ENCODE measurements around the gene SCNN1A. TPM values are rescaled to one million over a fixed set of nuclear protein-coding genes. Genes with fewer than 3 reads are reported as not detected.
A peak's percentile ranks its signal among the peaks of the same experiment; 100 is the strongest.

The SCNN1A gene
- total and polyA plus RNA-seq, 12 donors = 0.11 to 38.0 (median 12.3) TPM

DNA sequence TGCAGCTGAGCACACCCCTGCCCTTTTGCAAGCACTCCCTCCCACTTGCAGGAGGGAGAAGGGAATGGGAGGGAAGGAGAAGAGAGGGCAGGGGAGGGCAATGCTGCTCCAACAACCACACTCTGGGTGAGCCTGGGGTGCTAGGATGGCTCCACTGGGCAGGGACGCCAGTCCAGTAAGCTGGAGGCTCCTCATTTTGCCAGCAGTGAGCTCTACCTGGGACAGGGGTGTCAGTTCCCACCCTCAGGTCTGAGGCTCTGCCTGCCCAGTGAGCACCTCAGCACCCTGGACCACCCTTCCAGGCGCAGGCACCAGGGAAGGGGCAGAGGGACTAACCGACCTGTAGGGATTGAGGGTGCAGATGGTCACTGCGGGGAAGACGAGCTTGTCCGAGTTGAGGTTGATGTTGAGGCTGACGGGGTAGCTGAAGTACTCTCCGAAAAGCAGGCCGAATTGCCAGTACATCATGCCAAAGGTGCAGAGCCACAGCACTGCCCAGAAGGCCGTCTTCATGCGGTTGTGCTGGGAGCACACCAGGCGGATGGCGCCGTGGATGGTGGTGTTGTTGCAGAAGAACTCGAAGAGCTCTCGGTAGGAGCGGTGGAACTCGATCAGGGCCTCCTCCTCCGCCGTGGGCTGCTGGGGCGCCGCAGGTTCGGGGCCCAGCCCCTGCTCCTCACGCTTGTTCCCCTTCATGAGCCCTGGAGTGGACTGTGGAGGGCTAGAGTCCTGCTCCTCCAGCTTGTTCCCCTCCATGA is 1.2 kb downstream of the SCNN1A start:
- intact Hi-C loops (cut with DNase I) = no loop called here
- no peak for TF ChIP-seq POLR2A (IDR thresholded peaks at IDR 0.05)
- TF ChIP-seq, protein P1, sequence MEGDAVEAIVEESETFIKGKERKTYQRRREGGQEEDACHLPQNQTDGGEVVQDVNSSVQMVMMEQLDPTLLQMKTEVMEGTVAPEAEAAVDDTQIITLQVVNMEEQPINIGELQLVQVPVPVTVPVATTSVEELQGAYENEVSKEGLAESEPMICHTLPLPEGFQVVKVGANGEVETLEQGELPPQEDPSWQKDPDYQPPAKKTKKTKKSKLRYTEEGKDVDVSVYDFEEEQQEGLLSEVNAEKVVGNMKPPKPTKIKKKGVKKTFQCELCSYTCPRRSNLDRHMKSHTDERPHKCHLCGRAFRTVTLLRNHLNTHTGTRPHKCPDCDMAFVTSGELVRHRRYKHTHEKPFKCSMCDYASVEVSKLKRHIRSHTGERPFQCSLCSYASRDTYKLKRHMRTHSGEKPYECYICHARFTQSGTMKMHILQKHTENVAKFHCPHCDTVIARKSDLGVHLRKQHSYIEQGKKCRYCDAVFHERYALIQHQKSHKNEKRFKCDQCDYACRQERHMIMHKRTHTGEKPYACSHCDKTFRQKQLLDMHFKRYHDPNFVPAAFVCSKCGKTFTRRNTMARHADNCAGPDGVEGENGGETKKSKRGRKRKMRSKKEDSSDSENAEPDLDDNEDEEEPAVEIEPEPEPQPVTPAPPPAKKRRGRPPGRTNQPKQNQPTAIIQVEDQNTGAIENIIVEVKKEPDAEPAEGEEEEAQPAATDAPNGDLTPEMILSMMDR (IDR thresholded peaks at IDR 0.05) = no peak
- Histone ChIP-seq H3K27me3 (no peaks in the 10 kb centered on the region), H3K36me3 (replicated peaks in 1 of 2) (no peaks in the 10 kb centered on the region), H3K4me1 (replicated peaks in 1 of 2) (peaks cover 70 to 75% of the 10 kb centered on the region in 2 donors), H3K27ac (peak overlapping the region in 3 of 5 donors; percentile 53 to 85 (median 69)), H3K9me3 (replicated peaks in 1 of 3) (no peaks in the 10 kb centered on the region), H3K4me3 (no peak overlapping the region)
- 91 to 99% (median 94%) methylated on average over 12 to 24 of the region's 24 CpGs for WGBS, 4 donors
- DNase-seq = peak in 2 of 7 donors; percentile 24 to 26

DNA sequence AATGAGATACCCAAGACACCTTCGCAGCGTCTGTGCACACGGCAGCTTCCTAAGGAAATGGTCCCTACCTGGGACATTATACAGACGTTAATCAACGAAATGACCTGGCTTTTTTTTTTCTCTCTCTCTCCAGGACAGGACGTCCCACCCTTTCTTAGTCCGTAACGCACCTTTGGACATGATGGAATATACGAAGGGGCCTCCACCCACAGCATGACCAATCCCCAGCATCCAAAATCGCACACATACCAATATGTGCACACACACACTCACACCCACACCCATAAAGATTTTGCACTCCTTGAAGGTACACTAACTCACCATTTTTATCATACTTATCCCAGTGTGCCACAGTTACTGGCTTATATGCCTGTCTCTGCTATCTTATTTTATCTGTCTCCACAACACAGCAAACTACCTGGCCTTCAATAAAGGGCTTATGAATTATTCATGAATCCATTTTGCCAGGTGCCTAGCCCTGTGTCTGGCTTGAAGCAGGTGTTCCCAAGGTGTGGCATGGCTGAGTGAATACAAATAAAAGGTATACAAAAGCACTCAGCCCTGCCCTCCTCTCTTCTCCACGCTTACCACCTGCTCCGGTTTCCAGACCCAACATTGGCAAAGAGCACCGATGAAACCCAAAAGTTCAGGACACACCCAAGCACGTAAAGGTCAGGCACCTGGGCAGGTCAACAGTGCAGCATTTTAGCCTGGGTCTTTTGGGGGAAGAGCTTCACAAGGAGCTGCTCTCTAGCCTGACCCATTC is 2.2 kb downstream of the SCNN1A start:
- no peaks in the 10 kb centered on the region for H3K27me3 ChIP-seq
- DNase-seq = peak in 2 of 7 donors; percentile 8 to 11
- no peaks in the 10 kb centered on the region for H3K36me3 ChIP-seq (replicated peaks in 1 of 2)
- H3K4me3 ChIP-seq = no peak overlapping the region
- WGBS, 4 donors = 60 to 81% (median 74%) methylated on average over 14 of the region's 14 CpGs
- H3K4me1 ChIP-seq (replicated peaks in 1 of 2) = peaks cover 69 to 75% of the 10 kb centered on the region in 2 donors
- intact Hi-C loops (cut with DNase I) = no loop called here
- peak overlapping the region in 3 of 5 donors; percentile 75 to 85 (median 78) for H3K27ac ChIP-seq
- H3K9me3 ChIP-seq (replicated peaks in 1 of 3) = no peaks in the 10 kb centered on the region
- TF ChIP-seq POLR2A (IDR thresholded peaks at IDR 0.05) = no peak
- TF ChIP-seq, protein P1 (IDR thresholded peaks at IDR 0.05) = no peak

DNA sequence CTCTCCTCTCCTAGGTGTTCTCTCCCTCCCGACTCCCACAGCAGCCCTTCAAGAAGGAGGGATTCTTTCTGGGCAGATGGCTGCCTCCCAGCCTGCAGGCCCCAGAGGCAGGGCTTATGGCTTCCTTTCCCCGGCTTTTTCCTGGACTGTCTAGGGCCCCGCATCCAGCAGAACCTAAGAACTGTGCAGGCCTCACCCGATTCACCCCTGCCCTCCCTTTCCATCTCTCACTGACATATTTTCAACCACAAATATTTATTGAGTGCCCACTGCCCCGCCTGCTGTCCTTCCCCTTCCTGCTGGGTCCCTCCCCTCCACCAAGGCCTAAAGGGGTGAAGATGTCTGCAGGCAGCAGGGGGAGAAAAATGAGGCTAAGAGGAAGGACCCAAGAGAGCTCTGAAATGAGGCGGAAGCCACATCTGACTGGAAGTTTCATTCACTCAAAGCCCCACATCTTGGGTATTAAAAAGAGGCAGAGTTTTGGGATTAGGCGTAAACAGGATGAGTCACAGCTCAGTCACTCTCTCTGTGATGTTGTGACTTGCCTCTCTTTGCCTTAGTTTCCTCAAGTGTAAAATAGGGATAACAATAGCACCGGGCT is 2.9 kb downstream of the SCNN1A start:
- no peak overlapping the region for H3K4me3 ChIP-seq
- H3K27me3 ChIP-seq = no peaks in the 10 kb centered on the region
- H3K27ac ChIP-seq = peak overlapping the region; percentile 46 to 85 (median 75)
- intact Hi-C loops (cut with DNase I) = no loop called here
- H3K4me1 ChIP-seq (replicated peaks in 1 of 2) = peaks cover 62 to 70% of the 10 kb centered on the region in 2 donors
- TF ChIP-seq, protein P1 (IDR thresholded peaks at IDR 0.05) = no peak
- peak in 1 of 2 donors; percentile 17 for TF ChIP-seq POLR2A (IDR thresholded peaks at IDR 0.05)
- no peaks in the 10 kb centered on the region for H3K36me3 ChIP-seq (replicated peaks in 1 of 2)
- 12 to 26% (median 22%) methylated on average over 8 of the region's 8 CpGs for WGBS, 4 donors
- peak in 3 of 7 donors; percentile 54 to 66 (median 58) for DNase-seq
- no peaks in the 10 kb centered on the region for H3K9me3 ChIP-seq (replicated peaks in 1 of 3)

Measured in adrenal gland (tissue), 12 donors.